ENCODE measurements around the gene IFT25.

GRCh38 chr1:53963460-53963859 is 18.0 kb upstream of the IFT25 start:
- TF ChIP-seq TAF1 (IDR thresholded peaks at IDR 0.05; ENCODE audit: low read depth) (no peak), EP300 (IDR thresholded peaks at IDR 0.05; ENCODE audit: borderline replicate concordance) (no peak), MAX (IDR thresholded peaks at IDR 0.05) (no peak), CREB1 (IDR thresholded peaks at IDR 0.05; ENCODE audit: low read depth) (no peak), YY1 (IDR thresholded peaks at IDR 0.05; ENCODE audit: low read depth) (no peak), RAD21 (IDR thresholded peaks at IDR 0.05; ENCODE audit: low read depth) (no peak), TCF12 (IDR thresholded peaks at IDR 0.05; ENCODE audit: low read depth) (no peak)
